ENCODE data around the gene ZC3H4.
"Not testable (repeated sequence)": the region's sequence is repeated elsewhere in the genome, so short reads cannot be mapped to it uniquely, and the experiment has no call there.

The ZC3H4 gene

DNA sequence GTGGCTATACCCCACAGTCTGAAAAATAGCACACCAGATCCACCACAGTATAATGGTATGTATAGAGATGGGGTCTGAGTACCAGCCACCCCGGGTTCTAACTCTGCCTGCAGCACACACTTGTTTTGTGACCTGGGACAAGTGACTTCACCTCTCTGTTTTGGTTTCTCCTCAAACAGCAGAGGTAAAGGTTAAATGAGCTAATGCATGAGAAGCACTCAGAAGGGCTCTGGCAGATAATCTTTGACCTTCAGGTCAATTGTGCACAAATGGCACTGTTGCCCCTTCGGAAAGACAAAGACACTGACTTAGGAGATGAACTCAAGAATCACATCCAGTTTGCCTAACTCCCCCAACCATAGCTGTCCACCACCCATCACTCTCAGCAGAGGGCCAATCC lies 7.7 kb downstream of the ZC3H4 start:
- no peak for TF ChIP-seq ZFX (IDR thresholded peaks at IDR 0.05)
- TF ChIP-seq, protein P1, sequence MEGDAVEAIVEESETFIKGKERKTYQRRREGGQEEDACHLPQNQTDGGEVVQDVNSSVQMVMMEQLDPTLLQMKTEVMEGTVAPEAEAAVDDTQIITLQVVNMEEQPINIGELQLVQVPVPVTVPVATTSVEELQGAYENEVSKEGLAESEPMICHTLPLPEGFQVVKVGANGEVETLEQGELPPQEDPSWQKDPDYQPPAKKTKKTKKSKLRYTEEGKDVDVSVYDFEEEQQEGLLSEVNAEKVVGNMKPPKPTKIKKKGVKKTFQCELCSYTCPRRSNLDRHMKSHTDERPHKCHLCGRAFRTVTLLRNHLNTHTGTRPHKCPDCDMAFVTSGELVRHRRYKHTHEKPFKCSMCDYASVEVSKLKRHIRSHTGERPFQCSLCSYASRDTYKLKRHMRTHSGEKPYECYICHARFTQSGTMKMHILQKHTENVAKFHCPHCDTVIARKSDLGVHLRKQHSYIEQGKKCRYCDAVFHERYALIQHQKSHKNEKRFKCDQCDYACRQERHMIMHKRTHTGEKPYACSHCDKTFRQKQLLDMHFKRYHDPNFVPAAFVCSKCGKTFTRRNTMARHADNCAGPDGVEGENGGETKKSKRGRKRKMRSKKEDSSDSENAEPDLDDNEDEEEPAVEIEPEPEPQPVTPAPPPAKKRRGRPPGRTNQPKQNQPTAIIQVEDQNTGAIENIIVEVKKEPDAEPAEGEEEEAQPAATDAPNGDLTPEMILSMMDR (conservative IDR thresholded peaks at IDR 0.05): no peak
- no peak overlapping the region for H3K27ac ChIP-seq

DNA sequence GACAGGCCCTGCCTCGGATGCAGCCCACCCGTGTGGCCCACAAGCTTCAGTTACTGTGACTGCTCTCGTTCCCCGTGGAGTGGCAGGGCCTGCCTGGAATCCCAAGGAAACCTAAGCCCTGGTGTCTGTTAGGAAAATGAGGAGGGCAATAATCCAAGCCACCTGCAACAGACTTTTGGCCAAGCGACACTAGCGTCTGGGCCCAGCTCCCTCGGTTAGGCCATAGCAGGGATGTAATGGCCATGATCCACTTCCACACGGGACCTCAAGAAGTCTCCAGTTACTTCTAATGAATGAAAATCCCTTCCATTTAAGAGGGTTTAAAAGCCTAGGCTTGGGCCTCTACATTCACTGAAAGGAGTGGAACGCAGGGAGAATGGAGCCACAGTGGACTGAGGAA lies 8.9 kb downstream of the ZC3H4 start:
- no peak overlapping the region for H3K27ac ChIP-seq

DNA sequence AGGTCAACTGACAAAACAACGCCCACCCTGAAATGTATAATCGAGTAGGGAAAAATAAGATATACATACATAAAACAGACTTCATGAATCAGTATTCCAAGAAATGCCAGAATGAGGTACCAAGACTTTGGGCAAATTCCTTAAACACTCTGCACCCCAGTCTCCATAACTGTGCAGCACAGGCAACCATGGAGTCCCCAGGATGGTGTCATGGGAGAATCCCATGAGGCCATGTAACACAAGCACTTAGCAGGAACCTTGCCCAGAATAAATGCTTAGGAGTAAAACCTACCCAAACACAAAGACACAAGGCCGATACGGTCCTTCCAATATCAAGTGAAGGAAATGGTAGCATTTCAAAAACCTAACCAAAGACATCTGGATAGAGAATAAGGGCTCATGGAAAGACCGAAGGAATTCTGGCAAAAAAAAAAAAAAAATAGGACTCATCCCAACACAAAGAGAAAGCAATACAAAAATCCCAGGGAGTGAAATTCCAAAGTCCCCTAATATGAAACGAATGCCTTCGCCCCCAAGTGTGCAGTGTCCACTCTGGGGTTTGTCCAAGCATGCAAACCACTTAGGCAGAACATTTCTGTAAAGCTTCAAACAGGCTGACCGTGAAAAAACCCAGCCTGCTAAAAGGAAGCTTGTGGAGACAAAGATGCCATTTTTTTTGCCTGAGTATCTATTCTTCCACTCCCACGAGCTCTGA lies 11.1 kb downstream of the ZC3H4 start:
- no peak overlapping the region for H3K27ac ChIP-seq

More for the DNA sequence above, 8.9 kb downstream of the ZC3H4 start:
- no peak for TF ChIP-seq ZFX (IDR thresholded peaks at IDR 0.05)
- TF ChIP-seq, protein P1 (conservative IDR thresholded peaks at IDR 0.05): no peak

DNA sequence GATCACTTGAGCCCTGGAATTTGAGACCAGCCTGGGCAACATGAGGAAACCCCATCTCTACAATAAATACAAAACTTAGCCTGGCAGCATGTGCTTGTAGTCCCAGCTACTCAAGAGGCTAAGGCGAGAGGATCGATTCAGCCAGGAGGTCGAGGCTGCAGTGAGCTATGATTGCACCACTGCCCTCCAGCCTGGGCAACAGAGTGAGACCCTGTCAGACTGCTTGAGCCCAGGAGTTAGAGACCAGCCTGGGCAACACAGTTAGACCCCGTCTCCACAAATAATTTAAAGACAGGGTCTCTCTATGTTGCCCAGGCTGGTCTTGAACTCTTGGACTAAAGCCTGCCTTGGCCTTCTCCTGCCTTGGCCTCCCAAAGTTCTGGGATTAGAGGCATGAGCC lies 12.5 kb downstream of the ZC3H4 start:
- not testable (repeated sequence) for H3K27ac ChIP-seq

More for the DNA sequence above, 11.1 kb downstream of the ZC3H4 start:
- TF ChIP-seq ZFX (IDR thresholded peaks at IDR 0.05): no peak
- TF ChIP-seq, protein P1 (conservative IDR thresholded peaks at IDR 0.05): no peak

DNA sequence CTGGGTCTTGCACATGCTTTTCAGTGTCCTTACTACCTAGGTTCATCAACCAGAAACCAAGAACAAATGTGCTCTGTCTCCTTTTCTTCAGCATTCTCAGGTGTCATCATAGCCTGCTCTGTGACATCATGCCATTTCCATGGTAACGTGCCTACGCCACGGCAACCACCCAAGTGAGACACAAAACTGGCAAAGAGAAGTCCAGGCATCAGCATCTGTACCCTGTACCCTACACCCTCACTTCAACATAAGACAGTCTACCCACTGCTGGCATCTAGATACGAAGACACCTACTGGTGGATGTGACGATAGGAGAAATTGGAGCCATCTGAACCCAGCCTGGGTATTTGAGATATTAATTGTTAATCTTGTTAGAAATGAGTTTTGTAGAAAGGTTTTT lies 13.3 kb downstream of the ZC3H4 start:
- TF ChIP-seq, protein P1 (conservative IDR thresholded peaks at IDR 0.05): no peak
- no peak for TF ChIP-seq ZFX (IDR thresholded peaks at IDR 0.05)
- H3K27ac ChIP-seq: no peak overlapping the region

DNA sequence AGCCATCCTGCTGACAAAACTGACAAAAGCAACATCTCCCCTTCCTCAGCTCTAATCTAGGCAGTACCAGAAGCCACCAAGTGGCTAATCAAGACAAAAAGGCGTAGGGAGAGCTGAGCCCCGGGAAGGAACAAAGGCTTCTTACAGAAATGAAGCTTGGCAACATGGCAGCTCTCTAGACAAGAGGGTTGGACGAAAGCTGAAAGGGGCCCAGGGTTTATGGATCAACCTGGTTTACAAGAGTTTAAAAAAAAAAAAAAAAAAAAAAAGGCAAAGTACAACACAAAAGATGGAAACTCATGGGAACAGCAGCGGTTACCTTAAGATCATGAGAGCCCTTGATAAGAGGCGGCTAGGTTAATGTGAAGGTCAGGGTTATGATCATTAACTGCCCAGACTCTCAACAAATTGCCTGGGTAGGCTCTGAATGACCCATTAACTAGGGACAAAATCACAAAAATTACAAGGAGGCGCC lies 14.0 kb downstream of the ZC3H4 start:
- H3K27ac ChIP-seq: peak overlapping the region; percentile 89
- TF ChIP-seq ZFX (IDR thresholded peaks at IDR 0.05): no peak
- TF ChIP-seq, protein P1 (conservative IDR thresholded peaks at IDR 0.05): no peak

DNA sequence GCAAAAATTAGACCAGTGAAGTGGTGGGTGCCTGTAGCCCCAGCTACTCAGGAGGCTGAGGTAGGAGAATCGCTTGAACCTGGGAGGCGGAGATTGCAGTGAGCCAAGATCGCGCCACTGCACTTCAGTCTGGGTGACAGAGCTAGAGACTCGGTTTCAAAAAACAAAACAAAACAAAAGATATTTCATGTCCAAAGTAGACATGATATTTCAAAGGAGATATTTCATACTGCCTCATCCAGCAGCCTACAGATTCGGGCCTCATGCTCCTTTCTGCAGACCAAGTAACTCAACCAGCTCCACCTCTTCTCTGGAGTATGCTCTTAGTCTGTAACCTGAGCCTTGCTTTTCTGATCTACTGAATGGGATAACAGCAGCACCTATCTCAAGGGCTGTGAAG lies 15.0 kb downstream of the ZC3H4 start:
- peak overlapping the region; percentile 89 for H3K27ac ChIP-seq

More for the DNA sequence above, 15.0 kb downstream of the ZC3H4 start:
- TF ChIP-seq, protein P1 (conservative IDR thresholded peaks at IDR 0.05): no peak
- no peak for TF ChIP-seq ZFX (IDR thresholded peaks at IDR 0.05)

Measured in C4-2B (cell line).